HK-2 (cell line): ENCODE measurements around the gene CLCN2.

Experiments
- DNase-seq: peaks from one replicate; pipeline ENCODE4 v3.0.0-alpha.2; 2018; ENCODE audit not compliant: unreplicated experiment

Gene CLCN2

GRCh38 chr3:184360070-184360928 is 1.1 kb downstream of the CLCN2 start:
- DNase-seq: no peak

DNA sequence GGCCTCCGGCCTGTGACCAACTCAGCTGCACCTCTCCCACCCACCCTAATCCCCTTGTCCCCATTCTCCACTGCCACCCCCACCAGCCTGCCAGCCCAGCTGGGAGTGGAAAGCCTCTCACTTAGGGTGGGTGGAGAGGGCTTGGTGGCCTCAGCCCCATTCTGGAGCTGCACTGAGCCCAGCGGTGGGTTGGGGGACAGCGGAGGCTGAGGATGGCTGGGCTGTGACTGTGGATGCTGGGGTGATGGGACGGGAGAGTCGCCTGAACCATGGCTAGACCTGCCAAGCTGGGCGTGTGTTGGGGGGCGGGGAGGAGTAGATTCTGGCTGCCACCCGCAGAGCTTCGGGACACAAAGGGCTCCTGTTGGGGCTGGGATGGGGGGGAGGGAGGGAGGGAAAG is 1.8 kb downstream of the CLCN2 start:
- DNase-seq: no peak

GRCh38 chr3:184358921-184359350 is 2.5 kb downstream of the CLCN2 start:
- no peak for DNase-seq

GRCh38 chr3:184358124-184358767 is 3.2 kb downstream of the CLCN2 start:
- DNase-seq: no peak

DNA sequence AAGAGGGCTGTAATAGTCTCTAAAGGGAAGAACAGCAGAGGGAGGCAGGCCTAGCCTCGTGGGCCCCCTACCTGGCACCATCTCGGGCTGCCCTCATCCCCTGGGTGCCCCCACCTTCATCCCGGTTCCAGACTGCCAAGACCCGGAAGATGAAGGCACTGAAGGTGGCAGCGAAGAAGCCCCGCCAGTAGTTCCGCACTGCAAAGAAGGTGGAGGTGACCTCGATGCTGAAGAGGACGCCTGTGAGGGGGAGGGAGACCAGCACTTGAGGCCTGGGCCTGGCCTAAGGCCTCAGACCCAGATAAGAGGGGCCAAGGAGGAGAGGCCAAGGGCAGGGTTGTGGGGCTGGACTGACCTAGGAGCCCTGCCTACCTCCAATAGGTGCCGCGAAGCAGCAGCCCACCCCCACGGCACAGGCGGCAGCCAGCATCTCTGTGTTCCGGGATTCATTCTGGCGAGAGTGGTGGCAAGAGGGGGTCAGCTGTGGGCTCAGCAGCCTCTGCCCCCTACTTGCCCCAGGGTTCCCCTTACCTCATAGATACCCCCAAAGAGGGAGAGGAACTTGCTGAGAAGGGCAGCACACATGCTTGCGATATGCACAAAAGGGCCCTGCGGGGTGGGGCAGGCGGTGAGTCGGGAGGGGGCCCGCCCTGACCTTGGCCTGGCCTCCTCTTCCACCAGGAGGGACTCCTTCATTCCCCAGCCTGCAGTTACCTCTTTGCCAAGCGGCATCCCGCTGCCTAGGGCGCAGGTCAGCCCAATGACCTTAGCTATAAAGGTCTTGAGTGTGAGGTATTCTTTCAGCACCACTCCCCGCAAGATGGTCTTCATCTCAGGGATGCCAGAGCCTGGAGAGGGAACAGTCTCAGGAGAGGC is 3.9 kb downstream of the CLCN2 start:
- DNase-seq: no peak

DNA sequence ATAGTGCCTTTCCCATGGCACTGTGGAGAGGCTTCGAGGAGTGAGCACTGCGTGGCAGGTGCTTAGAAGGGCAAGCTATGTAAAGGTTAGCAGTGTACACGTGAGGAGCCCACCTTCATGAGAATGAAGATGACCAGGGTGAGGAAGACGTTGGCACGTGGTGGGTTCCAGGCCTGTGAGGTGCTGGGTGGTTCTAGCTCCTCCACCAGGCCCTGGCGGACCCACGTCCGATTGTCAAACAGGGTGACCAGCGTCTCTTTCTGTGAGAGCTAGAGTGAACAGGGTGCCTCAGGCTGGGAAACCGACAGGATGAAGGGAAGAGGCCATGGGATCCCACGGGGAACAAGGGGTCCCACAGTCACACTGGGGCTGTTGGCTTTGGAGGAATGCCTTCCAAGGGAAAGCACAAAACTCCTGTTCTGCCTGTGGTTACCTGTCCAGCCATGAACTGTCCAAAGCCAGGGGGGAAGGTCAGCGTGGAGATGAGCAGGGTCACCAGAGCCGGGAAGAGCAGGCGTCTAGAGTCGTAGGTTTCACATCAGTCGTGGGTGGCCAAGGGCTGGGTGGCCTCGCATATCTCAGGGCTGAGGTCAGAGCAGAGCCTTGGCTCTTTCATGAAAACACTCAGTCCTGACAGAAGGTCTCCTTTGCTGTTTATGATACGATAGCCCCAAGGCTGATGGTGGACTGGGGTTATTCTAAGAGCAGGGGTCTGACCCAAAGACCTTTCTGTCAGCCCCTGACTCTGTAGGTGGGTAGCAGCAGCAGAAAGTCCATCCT is 6.0 kb downstream of the CLCN2 start:
- no peak for DNase-seq

GRCh38 chr3:184354754-184355153 is 6.7 kb downstream of the CLCN2 start:
- DNase-seq: no peak

- peak; percentile 43 for DNase-seq
Observed at GRCh38 chr3:184354121-184354728, 7.2 kb downstream of the CLCN2 start.

DNA sequence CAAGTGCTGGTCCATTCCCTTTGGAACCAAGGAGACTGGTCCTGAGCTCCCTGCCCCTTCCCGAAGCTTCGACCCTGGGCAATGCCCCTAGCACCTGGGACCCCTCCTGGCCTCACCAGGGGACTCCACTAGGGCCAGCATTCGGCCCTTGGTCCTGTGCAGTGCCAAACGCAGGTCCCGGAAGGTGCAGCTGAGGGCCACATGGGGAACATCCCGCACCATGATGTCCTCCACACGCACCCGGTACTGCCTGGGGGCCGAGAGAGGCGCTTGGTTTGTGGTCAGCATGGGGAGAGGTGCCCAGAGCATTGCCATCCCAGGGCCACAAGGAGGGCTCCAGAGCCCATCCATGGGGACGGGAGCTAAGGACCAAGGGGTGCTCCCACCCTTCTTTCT is 7.9 kb downstream of the CLCN2 start:
- DNase-seq: no peak

DNA sequence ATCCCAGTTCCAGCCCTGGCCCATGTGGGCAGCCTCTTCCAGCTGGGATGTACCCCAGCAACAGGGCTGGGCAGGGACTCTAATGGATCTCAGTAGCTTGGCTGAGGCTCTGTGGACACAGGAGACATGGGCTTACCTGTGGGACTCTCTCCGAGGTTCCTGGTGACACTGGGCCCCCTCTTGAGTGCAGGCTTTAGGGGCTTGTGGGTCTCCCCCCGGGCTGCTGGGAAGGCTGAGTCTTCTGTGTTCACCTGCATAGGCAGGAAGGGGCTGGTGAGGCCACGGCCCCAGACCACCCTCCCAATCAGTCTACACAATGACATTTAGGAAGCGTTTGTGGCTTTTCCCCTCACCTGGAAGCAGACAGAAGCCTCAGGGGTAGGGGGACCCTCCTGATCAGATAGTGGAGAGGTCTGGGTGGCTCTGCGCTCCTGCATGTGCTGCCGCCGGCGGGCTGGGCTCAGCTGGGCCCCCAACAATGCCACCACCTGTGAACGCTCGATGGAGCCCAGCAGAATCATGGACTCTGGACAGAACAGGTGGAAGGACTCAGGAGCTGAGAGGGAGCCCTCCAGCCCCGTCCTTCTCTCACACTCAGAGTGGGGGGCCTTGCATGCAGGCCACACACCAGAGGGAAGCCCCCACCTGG is 8.4 kb downstream of the CLCN2 start:
- DNase-seq: no peak

GRCh38 chr3:184352149-184352785 is 9.1 kb downstream of the CLCN2 start:
- no peak for DNase-seq

DNA sequence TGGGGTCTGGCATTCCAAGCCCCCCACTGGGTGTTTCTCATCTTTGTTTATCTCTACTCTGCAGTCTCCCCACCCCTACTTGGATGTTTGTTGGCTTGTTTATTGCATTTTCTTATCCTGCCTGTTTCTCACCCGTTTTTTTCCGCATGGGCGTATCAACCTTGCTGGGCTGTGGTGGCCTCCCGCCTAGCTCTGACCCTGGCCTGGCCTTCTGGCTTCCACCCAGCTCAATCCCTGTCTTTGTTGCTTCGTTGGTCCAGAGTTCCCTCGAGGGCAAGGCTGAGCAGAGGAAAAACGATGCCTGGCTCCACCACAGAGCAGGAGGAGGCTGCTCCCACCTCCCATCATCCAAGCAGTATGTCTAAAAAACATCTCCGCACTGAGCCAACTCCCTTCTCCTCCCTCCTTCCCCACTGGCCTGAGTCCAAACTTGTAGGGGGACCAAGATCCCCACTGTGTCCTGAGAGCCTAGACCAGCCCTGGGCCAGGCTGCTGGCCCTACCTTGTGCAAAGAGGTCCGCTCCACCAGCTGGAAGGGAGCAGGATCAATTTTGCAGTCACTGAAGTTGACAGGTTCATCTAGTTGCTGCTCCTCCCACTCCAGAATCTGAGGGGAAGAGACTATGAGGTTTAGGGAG is 9.8 kb downstream of the CLCN2 start:
- DNase-seq: no peak

DNA sequence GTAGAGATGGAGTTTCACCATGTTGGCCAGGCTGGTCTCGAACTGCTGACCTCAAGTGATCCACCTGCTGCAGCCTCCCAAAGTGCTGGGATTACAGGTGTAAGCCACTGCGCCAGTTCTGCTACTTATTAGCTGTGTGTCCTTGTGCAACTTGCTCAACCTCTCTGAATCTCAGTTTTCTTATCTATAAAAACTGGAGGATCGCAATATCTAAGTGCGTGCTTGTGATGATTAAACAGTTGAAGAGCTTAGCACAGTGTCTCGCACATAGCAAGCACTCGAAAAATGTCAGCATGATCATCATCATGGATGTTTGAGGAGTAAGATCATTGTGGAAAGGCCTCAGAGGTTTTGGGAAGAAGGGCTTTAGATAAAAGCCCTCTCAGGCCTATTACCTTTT is 10.8 kb downstream of the CLCN2 start:
- DNase-seq: no peak

- DNase-seq: no peak
Observed at GRCh38 chr3:184349563-184350470, 11.6 kb downstream of the CLCN2 start.

DNA sequence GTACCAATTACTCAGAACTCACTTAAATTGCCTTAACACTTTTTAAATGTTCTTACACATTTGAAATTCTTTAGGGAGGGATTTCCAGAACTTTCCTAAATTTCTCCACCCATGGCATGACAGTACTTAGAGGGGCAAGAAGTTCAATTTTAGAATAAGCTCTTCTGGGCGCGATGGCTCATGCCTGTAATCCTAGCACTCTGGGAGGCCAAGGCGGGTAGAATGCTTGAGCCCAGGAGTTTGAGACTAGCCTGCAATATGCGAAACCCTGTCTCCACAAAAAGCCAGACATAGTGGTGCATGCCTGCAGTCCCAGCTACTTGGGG is 13.4 kb downstream of the CLCN2 start:
- no peak for DNase-seq

DNA sequence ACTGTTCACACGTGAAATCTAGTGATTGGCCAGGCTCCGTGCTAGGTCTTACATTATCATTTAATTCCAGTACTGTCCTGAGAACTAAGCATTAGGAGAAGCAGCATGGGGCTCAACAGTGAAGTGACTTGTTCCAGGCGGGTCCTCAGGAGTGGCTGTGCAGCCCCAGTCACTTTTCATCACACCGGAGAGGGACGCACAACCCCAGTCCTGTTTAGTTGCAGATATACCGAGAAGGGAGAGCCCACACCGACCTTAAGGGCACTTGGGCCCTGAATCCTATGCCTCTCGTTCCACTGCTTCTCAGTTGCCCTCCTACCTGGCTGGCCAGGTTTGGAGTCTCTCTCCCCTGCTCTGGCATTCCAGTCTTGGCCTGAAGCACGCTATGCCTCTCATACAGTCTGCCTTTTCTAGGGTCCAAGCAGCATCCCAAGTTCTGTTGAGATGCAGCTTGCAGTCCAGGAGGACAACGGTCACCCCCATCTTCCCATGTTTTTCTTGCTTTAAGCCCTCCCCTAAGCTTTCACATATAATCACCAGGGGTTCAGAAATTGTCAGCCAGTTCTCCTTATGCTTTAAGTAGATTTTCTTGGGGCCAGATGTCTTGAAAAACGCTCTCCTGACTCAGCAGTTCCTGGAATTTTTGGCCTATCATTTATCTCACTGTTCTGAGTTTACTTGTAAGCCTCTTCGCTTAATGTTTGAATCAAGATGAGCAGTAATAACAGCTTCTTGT is 13.9 kb downstream of the CLCN2 start:
- DNase-seq: no peak

DNA sequence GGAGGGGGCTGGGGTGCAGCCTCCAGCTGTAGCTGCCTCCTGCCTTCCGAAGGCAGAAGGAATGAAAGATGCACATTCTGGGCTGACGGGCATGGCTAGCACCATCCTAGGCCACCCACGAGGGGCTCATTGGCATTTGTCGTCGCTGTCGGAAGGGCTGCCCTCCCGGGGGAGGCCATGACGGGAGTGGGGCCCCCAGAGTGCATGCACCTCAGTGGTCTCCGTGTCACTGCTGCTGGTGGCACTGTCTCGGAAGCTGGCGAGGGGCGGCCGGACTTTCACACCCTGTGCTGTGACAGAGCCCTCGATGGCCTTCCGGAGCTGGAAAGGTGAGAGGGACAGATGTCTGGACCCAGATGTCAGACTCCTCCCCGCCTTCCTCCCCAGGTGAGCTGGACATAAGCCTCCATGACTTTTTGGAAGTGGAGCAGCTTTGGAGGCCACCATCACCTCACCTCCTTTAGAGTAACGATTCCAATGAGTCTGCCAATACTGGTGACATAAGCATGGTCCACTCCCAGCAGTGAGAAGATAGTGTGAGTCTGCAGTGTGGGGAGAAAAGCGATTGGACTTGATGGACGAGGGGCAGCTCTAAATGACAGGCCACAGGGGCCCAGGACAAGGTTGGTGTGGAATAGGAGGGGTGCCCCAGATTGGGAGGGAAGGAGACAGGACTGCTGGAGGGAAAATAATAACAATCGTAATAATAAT is 14.8 kb downstream of the CLCN2 start:
- DNase-seq: no peak
